HepG2 (cell line): ENCODE results near the gene LZTS2. TPM values are rescaled to one million over a fixed set of nuclear protein-coding genes. Genes with fewer than 3 reads are reported as not detected.

Experiments
- BRCA1 ChIP-seq: sonication (generic); formaldehyde crosslinking; IDR thresholded peaks from 2 replicates; pipeline ENCODE4 v1.4.0; 2020; ENCODE audit warnings: missing genetic modification reagents
- HDAC1 ChIP-seq: sonication (generic); formaldehyde crosslinking; IDR thresholded peaks from 2 replicates; pipeline ENCODE4 v1.5.1; 2020; ENCODE audit warnings: mild to moderate bottlenecking, missing genetic modification reagents
- HNRNPH1 ChIP-seq: fragments of 200-400 bp; formaldehyde crosslinking; optimal IDR thresholded peaks from 2 replicates; pipeline ENCODE3; 2017; ENCODE audit warnings: mild to moderate bottlenecking, low read depth, low read length
- SMC3 ChIP-seq: IDR thresholded peaks from 2 replicates; pipeline ENCODE4 v1.6.1; 2011; ENCODE audit warnings: low read length, improper control_type of control experiment
- STAG1 ChIP-seq: sonication (generic); formaldehyde crosslinking; IDR thresholded peaks from 2 replicates; pipeline ENCODE4 v1.4.0; 2020; ENCODE audit warnings: missing genetic modification reagents
- TRIM24 ChIP-seq: sonication (generic); formaldehyde crosslinking; IDR thresholded peaks from 2 replicates; pipeline ENCODE4 v1.8.0; 2022; ENCODE audit warnings: mild to moderate bottlenecking, missing genetic modification reagents
- U2AF2 ChIP-seq: fragments of 200-400 bp; formaldehyde crosslinking; IDR thresholded peaks from 2 replicates; pipeline ENCODE4 v1.6.1; 2017; ENCODE audit warnings: low read depth, mild to moderate bottlenecking, low read length
- ZNF12 ChIP-seq: sonication (generic); formaldehyde crosslinking; IDR thresholded peaks from 2 replicates; pipeline ENCODE4 v1.5.0; 2020; ENCODE audit warnings: missing genetic modification reagents
- ZNF138 ChIP-seq: sonication (generic); formaldehyde crosslinking; IDR thresholded peaks from 2 replicates; pipeline ENCODE4 v1.5.0; 2020; ENCODE audit warnings: mild to moderate bottlenecking, low read depth, missing genetic modification reagents
- ZNF251 ChIP-seq: sonication (generic); formaldehyde crosslinking; IDR thresholded peaks from 2 replicates; pipeline ENCODE4 v1.9.0; 2021; ENCODE audit warnings: mild to moderate bottlenecking, missing genetic modification reagents
- ZNF263 ChIP-seq: sonication (generic); formaldehyde crosslinking; IDR thresholded peaks from 2 replicates; pipeline ENCODE4 v1.4.0; 2020; ENCODE audit warnings: missing genetic modification reagents
- ZNF557 ChIP-seq: sonication (generic); formaldehyde crosslinking; IDR thresholded peaks from 2 replicates; pipeline ENCODE4 v1.4.0; 2020; ENCODE audit warnings: missing genetic modification reagents
- ZNF572 ChIP-seq: sonication (generic); formaldehyde crosslinking; IDR thresholded peaks from 2 replicates; pipeline ENCODE4 v1.5.1; 2020; ENCODE audit warnings: mild to moderate bottlenecking, missing genetic modification reagents
- ZNF790 ChIP-seq: sonication (generic); formaldehyde crosslinking; IDR thresholded peaks from 2 replicates; pipeline ENCODE4 v1.8.0; 2022; ENCODE audit warnings: missing genetic modification reagents, mild to moderate bottlenecking, borderline replicate concordance
- ZNF878 ChIP-seq: sonication (generic); formaldehyde crosslinking; IDR thresholded peaks from 2 replicates; pipeline ENCODE4 v1.8.1; 2023; ENCODE audit warnings: mild to moderate bottlenecking, missing genetic modification reagents, moderate library complexity
- polyA plus RNA-seq, 8 experiments: library from polyadenylated mRNA; depleted of rRNA in 3 of 8; stranded (reverse) in 7 of 8; unstranded in 1 of 8; fragments of >200 nt; fragmentation: Illumina TruSeq in 4 of 8; extraction: Trizol in 4 of 8; gene quantifications; 2 replicates each; pipeline versions ENCODE4 v1.2.1 to v1.2.3, GENCODE V29; 2011 to 2016; ENCODE audit warnings: low read depth in 4 of 8, missing spikeins in 1 of 8, mixed read lengths in 1 of 8; ENCODE audit not compliant: insufficient read depth in 1 of 8
- total RNA-seq, 5 experiments: library from RNA; depleted of rRNA; stranded (reverse); fragments of >200 nt; fragmentation: Illumina TruSeq; extraction: Trizol; gene quantifications; 2 replicates each; pipeline ENCODE4 v1.2.3, GENCODE V29; 2016; ENCODE audit warnings: low read depth in 1 of 5
- TF ChIP-seq, protein P1 (sequence below): sonication (generic); formaldehyde crosslinking; IDR thresholded peaks from 2 replicates; pipeline ENCODE4 v1.4.0; 2020; ENCODE audit warnings: mild to moderate bottlenecking, missing genetic modification reagents
- TF ChIP-seq, protein P2 (sequence below): sonication (generic); formaldehyde crosslinking; IDR thresholded peaks from 2 replicates; pipeline ENCODE4 v1.4.0; 2020; ENCODE audit warnings: missing genetic modification reagents
- TF ChIP-seq, protein P3 (sequence below): sonication (generic); formaldehyde crosslinking; IDR thresholded peaks from 2 replicates; pipeline ENCODE4 v1.5.0; 2020; ENCODE audit warnings: mild to moderate bottlenecking, missing genetic modification reagents
- TF ChIP-seq, protein P4 (sequence below): sonication (generic); formaldehyde crosslinking; IDR thresholded peaks from 2 replicates; pipeline ENCODE4 v1.8.0; 2022; ENCODE audit warnings: mild to moderate bottlenecking, missing genetic modification reagents, moderate library complexity
- TF ChIP-seq, protein P5 (sequence below): IDR thresholded peaks from 2 replicates; pipeline ENCODE4 v1.6.1; 2016; ENCODE audit warnings: control low read depth
- TF ChIP-seq, protein P6 (sequence below): sonication (generic); formaldehyde crosslinking; conservative IDR thresholded peaks from 2 replicates; pipeline ENCODE4 v1.4.0; 2020; ENCODE audit warnings: missing genetic modification reagents

Gene LZTS2
- total and polyA plus RNA-seq, 2 of the 13 experiments (the other 11 are each of a cell fraction or from before 2014, with no cell fraction given), result 43.6 to 65.6 TPM

DNA sequence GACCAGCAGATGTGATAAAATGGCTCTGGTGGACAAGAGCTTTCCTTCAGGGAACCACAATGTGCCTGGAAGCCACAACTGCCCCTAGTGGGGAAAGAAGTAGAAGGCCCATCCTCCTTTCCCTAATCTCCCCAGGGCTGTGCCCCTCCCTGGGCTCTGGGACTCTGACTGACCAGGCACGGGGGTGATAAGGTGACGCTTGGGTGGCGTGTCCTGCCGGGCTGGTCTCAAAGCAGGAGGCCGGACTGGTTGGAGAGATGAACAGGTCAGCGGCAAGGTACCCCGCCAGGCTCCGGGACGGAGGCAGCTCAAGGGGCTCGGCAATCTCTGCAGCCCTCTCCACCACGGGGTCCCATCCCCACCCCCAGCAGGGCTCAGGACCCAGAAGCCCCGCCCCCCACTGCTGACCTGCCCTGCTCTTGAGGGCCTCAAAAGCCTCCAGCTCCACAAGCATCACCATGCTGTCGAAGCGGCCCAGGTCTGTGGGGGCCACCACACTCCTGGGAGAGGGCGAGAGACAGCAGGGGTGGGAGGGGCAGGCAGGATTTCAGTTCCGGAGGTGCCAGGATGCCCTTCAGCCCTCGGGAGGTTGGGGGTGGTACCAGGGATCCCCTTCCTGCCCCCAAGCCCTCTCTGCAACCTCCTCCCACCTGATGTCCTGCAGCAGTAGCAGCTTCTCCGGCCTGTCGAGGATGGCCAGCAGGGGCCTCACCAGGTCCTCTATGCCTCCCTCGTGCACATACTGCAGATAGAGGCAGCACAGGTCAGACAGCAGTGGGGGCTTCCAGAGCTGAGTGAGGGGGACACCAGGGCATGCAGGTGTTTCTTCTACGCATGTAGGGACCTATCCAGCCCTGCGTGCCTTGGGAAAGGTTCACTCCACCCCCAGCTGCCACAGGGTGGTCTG lies 12.2 kb downstream of the LZTS2 start (continued):
- TF ChIP-seq, protein P1, sequence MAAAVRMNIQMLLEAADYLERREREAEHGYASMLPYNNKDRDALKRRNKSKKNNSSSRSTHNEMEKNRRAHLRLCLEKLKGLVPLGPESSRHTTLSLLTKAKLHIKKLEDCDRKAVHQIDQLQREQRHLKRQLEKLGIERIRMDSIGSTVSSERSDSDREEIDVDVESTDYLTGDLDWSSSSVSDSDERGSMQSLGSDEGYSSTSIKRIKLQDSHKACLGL (CRISPR knock-in tag), result no peak
- TF ChIP-seq BRCA1 (CRISPR knock-in tag), result no peak
- no peak for TF ChIP-seq ZNF12 (CRISPR knock-in tag)
- no peak for TF ChIP-seq ZNF263 (CRISPR knock-in tag)
- TF ChIP-seq, protein P2, sequence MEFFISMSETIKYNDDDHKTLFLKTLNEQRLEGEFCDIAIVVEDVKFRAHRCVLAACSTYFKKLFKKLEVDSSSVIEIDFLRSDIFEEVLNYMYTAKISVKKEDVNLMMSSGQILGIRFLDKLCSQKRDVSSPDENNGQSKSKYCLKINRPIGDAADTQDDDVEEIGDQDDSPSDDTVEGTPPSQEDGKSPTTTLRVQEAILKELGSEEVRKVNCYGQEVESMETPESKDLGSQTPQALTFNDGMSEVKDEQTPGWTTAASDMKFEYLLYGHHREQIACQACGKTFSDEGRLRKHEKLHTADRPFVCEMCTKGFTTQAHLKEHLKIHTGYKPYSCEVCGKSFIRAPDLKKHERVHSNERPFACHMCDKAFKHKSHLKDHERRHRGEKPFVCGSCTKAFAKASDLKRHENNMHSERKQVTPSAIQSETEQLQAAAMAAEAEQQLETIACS, result no peak
- no peak for TF ChIP-seq TRIM24 (CRISPR knock-in tag)
- TF ChIP-seq ZNF557, result no peak
- TF ChIP-seq ZNF790 (CRISPR knock-in tag), result no peak
- no peak for TF ChIP-seq ZNF138
- TF ChIP-seq HDAC1 (CRISPR knock-in tag), result peak; percentile 49; the same call in 1 of the 2 replicates
- TF ChIP-seq, protein P3, sequence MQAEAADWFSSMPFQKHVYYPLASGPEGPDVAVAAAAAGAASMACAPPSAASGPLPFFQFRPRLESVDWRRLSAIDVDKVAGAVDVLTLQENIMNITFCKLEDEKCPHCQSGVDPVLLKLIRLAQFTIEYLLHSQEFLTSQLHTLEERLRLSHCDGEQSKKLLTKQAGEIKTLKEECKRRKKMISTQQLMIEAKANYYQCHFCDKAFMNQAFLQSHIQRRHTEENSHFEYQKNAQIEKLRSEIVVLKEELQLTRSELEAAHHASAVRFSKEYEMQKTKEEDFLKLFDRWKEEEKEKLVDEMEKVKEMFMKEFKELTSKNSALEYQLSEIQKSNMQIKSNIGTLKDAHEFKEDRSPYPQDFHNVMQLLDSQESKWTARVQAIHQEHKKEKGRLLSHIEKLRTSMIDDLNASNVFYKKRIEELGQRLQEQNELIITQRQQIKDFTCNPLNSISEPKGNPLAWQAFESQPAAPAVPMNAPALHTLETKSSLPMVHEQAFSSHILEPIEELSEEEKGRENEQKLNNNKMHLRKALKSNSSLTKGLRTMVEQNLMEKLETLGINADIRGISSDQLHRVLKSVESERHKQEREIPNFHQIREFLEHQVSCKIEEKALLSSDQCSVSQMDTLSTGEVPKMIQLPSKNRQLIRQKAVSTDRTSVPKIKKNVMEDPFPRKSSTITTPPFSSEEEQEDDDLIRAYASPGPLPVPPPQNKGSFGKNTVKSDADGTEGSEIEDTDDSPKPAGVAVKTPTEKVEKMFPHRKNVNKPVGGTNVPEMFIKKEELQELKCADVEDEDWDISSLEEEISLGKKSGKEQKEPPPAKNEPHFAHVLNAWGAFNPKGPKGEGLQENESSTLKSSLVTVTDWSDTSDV (CRISPR knock-in tag), result no peak
- no peak for TF ChIP-seq ZNF878 (CRISPR knock-in tag)
- TF ChIP-seq, protein P4, sequence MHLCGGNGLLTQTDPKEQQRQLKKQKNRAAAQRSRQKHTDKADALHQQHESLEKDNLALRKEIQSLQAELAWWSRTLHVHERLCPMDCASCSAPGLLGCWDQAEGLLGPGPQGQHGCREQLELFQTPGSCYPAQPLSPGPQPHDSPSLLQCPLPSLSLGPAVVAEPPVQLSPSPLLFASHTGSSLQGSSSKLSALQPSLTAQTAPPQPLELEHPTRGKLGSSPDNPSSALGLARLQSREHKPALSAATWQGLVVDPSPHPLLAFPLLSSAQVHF (CRISPR knock-in tag), result no peak
- TF ChIP-seq U2AF2, result no peak
- TF ChIP-seq SMC3, result peak; percentile 14; the same call in 1 of the 2 replicates
- peak; percentile 38; the same call in 1 of the 2 replicates for TF ChIP-seq STAG1 (CRISPR knock-in tag)
- TF ChIP-seq HNRNPH1, result no peak
- TF ChIP-seq, protein P5, sequence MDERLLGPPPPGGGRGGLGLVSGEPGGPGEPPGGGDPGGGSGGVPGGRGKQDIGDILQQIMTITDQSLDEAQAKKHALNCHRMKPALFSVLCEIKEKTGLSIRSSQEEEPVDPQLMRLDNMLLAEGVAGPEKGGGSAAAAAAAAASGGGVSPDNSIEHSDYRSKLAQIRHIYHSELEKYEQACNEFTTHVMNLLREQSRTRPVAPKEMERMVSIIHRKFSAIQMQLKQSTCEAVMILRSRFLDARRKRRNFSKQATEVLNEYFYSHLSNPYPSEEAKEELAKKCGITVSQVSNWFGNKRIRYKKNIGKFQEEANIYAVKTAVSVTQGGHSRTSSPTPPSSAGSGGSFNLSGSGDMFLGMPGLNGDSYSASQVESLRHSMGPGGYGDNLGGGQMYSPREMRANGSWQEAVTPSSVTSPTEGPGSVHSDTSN (CRISPR knock-in tag), result no peak
- TF ChIP-seq ZNF251 (CRISPR knock-in tag), result no peak
- TF ChIP-seq ZNF572 (CRISPR knock-in tag), result 0 out of 2 replicates have a peak, but pooled peaks have one; percentile 18
- TF ChIP-seq, protein P6, sequence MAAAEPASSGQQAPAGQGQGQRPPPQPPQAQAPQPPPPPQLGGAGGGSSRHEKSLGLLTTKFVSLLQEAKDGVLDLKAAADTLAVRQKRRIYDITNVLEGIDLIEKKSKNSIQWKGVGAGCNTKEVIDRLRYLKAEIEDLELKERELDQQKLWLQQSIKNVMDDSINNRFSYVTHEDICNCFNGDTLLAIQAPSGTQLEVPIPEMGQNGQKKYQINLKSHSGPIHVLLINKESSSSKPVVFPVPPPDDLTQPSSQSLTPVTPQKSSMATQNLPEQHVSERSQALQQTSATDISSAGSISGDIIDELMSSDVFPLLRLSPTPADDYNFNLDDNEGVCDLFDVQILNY (CRISPR knock-in tag), result no peak
